H7 (cell line): ENCODE measurements around the gene FUT6. TPM values are rescaled to one million over a fixed set of nuclear protein-coding genes. Genes with fewer than 3 reads are reported as not detected.

ENCODE experiments used
- DNase-seq: peaks from one replicate; pipeline ENCODE4 v3.0.0; 2012
- H3K27me3 ChIP-seq: 2 replicates; pipeline ENCODE4 v1.6.0; 2011; ENCODE audit warnings: mild to moderate bottlenecking, low read length; ENCODE audit not compliant: control insufficient read depth, insufficient read depth
- H3K36me3 ChIP-seq: replicated peaks from 2 replicates; pipeline ENCODE4 v1.5.1; 2011; ENCODE audit warnings: low read length; ENCODE audit not compliant: control insufficient read depth, insufficient read depth
- H3K4me3 ChIP-seq: 2 replicates; pipeline ENCODE4 v1.5.1; 2011; ENCODE audit warnings: low read depth, mild to moderate bottlenecking, control low read depth, low read length, moderate library complexity; ENCODE audit not compliant: insufficient read depth
- total RNA-seq: library from RNA; depleted of rRNA; stranded (reverse); fragments of >200 nt; shearing (Covaris generic); gene quantifications from 2 replicates; pipeline ENCODE4 v1.2.3, GENCODE V29; 2014

FUT6 gene
- total RNA-seq, 1 experiment from 2014 or later: not detected

- Histone ChIP-seq H3K36me3 (no peaks in the 10 kb centered on the region), H3K27me3 (no peaks in the 10 kb centered on the region), H3K4me3 (no peak overlapping the region)
- peak; percentile 88 for DNase-seq
Observed at GRCh38 chr19:5826531-5827341, 12.8 kb downstream of the FUT6 start.

DNA sequence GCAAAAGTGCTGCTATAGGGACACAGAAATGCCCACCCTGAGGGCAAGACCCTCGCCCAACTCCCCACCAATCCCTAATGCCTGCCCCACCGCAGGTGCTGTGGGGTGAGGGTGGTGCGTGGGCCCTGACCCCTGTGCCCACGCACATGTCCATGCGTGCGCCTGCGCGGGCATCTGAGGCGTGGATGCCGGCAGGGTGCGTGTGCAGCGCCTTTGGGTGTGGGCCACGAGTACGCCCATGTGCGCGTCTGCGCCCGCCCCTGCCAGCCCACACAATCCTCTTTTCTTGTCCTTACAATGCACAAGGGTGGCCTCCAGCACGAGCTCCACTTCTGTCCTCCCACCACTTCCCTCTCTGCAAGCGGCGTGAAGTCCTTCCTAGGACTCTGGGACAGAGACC, 14.3 kb downstream of the FUT6 start:
- no peak for DNase-seq
- Histone ChIP-seq H3K36me3 (no peaks in the 10 kb centered on the region), H3K27me3 (no peaks in the 10 kb centered on the region), H3K4me3 (no peak overlapping the region)

GRCh38 chr19:5824751-5825150, 14.8 kb downstream of the FUT6 start:
- Histone ChIP-seq H3K4me3 (no peak overlapping the region), H3K27me3 (no peaks in the 10 kb centered on the region), H3K36me3 (no peaks in the 10 kb centered on the region)
- DNase-seq: no peak

- Histone ChIP-seq H3K36me3 (no peaks in the 10 kb centered on the region), H3K4me3 (no peak overlapping the region), H3K27me3 (no peaks in the 10 kb centered on the region)
- peak; percentile 86 for DNase-seq
Observed at GRCh38 chr19:5823579-5824281, 15.8 kb downstream of the FUT6 start.

- Histone ChIP-seq H3K4me3 (no peak overlapping the region), H3K36me3 (no peaks in the 10 kb centered on the region), H3K27me3 (no peaks in the 10 kb centered on the region)
- no peak for DNase-seq
Observed at GRCh38 chr19:5822181-5822844, 17.2 kb downstream of the FUT6 start.

GRCh38 chr19:5821521-5822180, 17.9 kb downstream of the FUT6 start:
- no peak for DNase-seq
- no peak overlapping the region for H3K4me3 ChIP-seq
- H3K27me3 ChIP-seq: no peaks in the 10 kb centered on the region
- no peaks in the 10 kb centered on the region for H3K36me3 ChIP-seq

- no peak overlapping the region for H3K4me3 ChIP-seq
- no peak for DNase-seq
- H3K36me3 ChIP-seq: no peaks in the 10 kb centered on the region
- no peaks in the 10 kb centered on the region for H3K27me3 ChIP-seq
Observed at GRCh38 chr19:5820785-5821184, 18.7 kb downstream of the FUT6 start.

- H3K4me3 ChIP-seq: no peak overlapping the region
- no peaks in the 10 kb centered on the region for H3K36me3 ChIP-seq
- no peak for DNase-seq
- H3K27me3 ChIP-seq: no peaks in the 10 kb centered on the region
Observed at GRCh38 chr19:5818594-5818993, 20.9 kb downstream of the FUT6 start.

DNA sequence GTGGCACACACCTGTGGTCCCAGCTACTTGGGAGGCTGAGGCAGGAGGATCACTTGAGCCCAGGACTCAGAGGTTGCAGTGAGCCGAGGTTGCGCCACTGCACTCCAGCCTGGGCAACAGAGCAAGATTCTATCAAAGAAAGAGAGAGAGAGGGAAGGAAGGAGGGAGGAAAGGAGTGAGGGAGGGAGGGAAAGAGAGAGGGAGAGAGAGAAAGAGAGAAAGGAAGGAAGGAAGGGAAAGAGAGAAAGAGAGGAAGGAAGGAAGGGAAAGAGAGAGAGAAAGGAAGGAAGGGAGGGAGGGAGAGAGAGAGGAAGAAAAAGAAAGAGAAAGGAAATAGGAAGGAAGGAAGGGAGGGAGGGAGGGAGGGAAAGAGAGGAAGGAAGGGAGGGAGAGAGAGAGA, 22.3 kb downstream of the FUT6 start:
- Histone ChIP-seq H3K4me3 (no peak overlapping the region), H3K27me3 (no peaks in the 10 kb centered on the region), H3K36me3 (no peaks in the 10 kb centered on the region)
- DNase-seq: no peak

GRCh38 chr19:5814852-5815246, 24.7 kb downstream of the FUT6 start:
- Histone ChIP-seq H3K27me3 (no peaks in the 10 kb centered on the region), H3K36me3 (no peaks in the 10 kb centered on the region), H3K4me3 (no peak overlapping the region)
- no peak for DNase-seq

GRCh38 chr19:5814123-5814851, 25.2 kb downstream of the FUT6 start:
- H3K27me3 ChIP-seq: no peaks in the 10 kb centered on the region
- H3K4me3 ChIP-seq: no peak overlapping the region
- H3K36me3 ChIP-seq: no peaks in the 10 kb centered on the region
- DNase-seq: no peak

DNA sequence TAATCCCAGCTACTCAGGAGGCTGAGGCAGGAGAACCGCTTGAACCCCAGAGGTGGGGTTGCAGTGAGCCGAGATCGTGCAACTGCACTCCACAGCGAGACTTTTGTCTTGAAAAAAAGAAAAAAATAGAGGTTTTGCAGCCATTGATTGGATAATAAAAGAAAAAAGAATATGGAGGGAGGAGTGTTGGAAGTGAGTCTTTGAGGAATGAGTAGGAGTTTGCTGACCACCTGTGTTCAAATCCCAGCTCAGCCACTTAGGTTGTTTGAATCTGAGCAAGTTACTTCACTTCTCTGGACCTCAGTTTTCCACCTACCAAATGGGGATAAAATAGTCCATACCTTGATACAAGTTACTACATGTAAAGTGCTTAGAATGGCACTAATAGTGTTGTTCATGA, 28.4 kb downstream of the FUT6 start:
- H3K4me3 ChIP-seq: no peak overlapping the region
- no peak for DNase-seq
- H3K36me3 ChIP-seq: no peaks in the 10 kb centered on the region
- H3K27me3 ChIP-seq: no peaks in the 10 kb centered on the region

DNA sequence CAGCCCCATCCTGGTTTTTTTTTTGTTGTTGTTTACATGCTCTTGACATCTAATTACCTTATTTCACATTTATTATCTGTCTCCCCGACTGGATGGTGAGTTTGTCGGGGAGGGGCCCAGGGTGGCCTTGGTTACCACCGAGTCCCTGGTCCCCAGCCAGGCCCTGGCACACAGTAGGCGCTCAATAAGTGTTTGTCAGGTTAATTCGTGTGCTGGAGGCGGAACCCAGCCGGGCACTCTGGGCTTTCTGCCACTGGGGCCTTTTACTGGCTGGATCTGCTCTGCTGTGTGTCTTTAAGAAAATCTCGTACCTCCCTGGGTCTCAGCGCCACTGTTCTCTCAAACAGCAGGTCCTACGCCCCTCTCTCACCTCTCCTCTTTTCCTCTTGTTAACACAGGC, 30.0 kb downstream of the FUT6 start:
- Histone ChIP-seq H3K27me3 (peaks cover 6% of the 10 kb centered on the region), H3K4me3 (no peak overlapping the region), H3K36me3 (no peaks in the 10 kb centered on the region)
- DNase-seq: no peak

- no peak overlapping the region for H3K4me3 ChIP-seq
- peaks cover 10% of the 10 kb centered on the region for H3K27me3 ChIP-seq
- no peak for DNase-seq
- H3K36me3 ChIP-seq: no peaks in the 10 kb centered on the region
Observed at GRCh38 chr19:5809053-5809452, 30.4 kb downstream of the FUT6 start.
